DMS114 treated with DMSO at 0.1 percent for 48 hours (cell line): ENCODE data around the gene MCTS1.
"Not testable (repeated sequence)": the region's sequence is repeated elsewhere in the genome, so short reads cannot be mapped to it uniquely, and the experiment has no call there.

Experiments
- DNase-seq: peaks from one replicate; lab custom pipeline; 2025; ENCODE audit not compliant: unreplicated experiment; lab: John Stamatoyannopoulos, UW

The MCTS1 gene

GRCh38 chrX:120603707-120604360 lies at the start of gene MCTS1:
Gene MCTS1, plus strand, starts transcription at chrX:120604101. Its CDS starts 136 bp downstream, at chrX:120604237.
- DNase-seq, result peak; percentile 88

- no peak for DNase-seq
These were observed 47.6 kb upstream of the MCTS1 start for GRCh38 chrX:120556251-120556650.

GRCh38 chrX:120559804-120560203 lies 44.1 kb upstream of the MCTS1 start:
- no peak for DNase-seq

- DNase-seq, result no peak
These were observed 43.5 kb upstream of the MCTS1 start for GRCh38 chrX:120560405-120560841.

- peak; percentile 69 for DNase-seq
These were observed 42.9 kb upstream of the MCTS1 start, which contains the start of gene CUL4B for GRCh38 chrX:120560842-120561633. Gene CUL4B, minus strand, starts transcription at chrX:120560962. Its CDS starts 324 bp downstream, at chrX:120560638.

- DNase-seq, result no peak
These were observed 42.0 kb upstream of the MCTS1 start for GRCh38 chrX:120561634-120562568.

GRCh38 chrX:120562569-120562926 lies 41.4 kb upstream of the MCTS1 start:
- no peak for DNase-seq

GRCh38 chrX:120564925-120565324 lies 39.0 kb upstream of the MCTS1 start:
- no peak for DNase-seq

- no peak for DNase-seq
These were observed 37.1 kb upstream of the MCTS1 start for GRCh38 chrX:120566817-120567216.

- DNase-seq, result no peak
These were observed 35.9 kb upstream of the MCTS1 start for GRCh38 chrX:120568035-120568434.

GRCh38 chrX:120568609-120569008 lies 35.3 kb upstream of the MCTS1 start:
- DNase-seq, result no peak

GRCh38 chrX:120570011-120570600 lies 33.8 kb upstream of the MCTS1 start:
- no peak for DNase-seq

GRCh38 chrX:120573806-120574205 lies 30.1 kb upstream of the MCTS1 start:
- DNase-seq, result not testable (repeated sequence)

GRCh38 chrX:120575379-120576114 lies 28.4 kb upstream of the MCTS1 start:
- no peak for DNase-seq

GRCh38 chrX:120585702-120586101 lies 18.2 kb upstream of the MCTS1 start:
- no peak for DNase-seq

- no peak for DNase-seq
These were observed 471 bp downstream of the MCTS1 start for GRCh38 chrX:120604361-120604782.

- no peak for DNase-seq
These were observed 8.2 kb downstream of the MCTS1 start for GRCh38 chrX:120612086-120612485.

GRCh38 chrX:120614816-120615215 lies 10.9 kb downstream of the MCTS1 start:
- DNase-seq, result no peak

GRCh38 chrX:120617996-120618630 lies 14.2 kb downstream of the MCTS1 start:
- DNase-seq, result no peak

- DNase-seq, result no peak
These were observed 21.5 kb downstream of the MCTS1 start for GRCh38 chrX:120625371-120625770.
